Measurements from ENCODE around the gene PRIMPOL.

PRIMPOL gene

GRCh38 chr4:184669251-184669650 is 19.7 kb downstream of the PRIMPOL start:
- DNase-seq, result peak in 1 of 3 experiments; percentile 29

GRCh38 chr4:184671101-184671500 is 21.6 kb downstream of the PRIMPOL start:
- no peak for DNase-seq

GRCh38 chr4:184672741-184673140 is 23.2 kb downstream of the PRIMPOL start:
- DNase-seq, result no peak

GRCh38 chr4:184674011-184674410 is 24.5 kb downstream of the PRIMPOL start:
- no peak for DNase-seq

GRCh38 chr4:184675018-184675417 is 25.5 kb downstream of the PRIMPOL start:
- no peak for DNase-seq

GRCh38 chr4:184675821-184676492 is 26.4 kb downstream of the PRIMPOL start:
- no peak for DNase-seq

GRCh38 chr4:184680698-184681097 is 31.2 kb downstream of the PRIMPOL start:
- DNase-seq, result no peak

- no peak for DNase-seq
Measured at GRCh38 chr4:184681916-184682315, 32.4 kb downstream of the PRIMPOL start.

GRCh38 chr4:184684491-184685189 is 35.1 kb downstream of the PRIMPOL start:
- no peak for DNase-seq

- no peak for DNase-seq
Measured at GRCh38 chr4:184688005-184688404, 38.5 kb downstream of the PRIMPOL start.

- DNase-seq, result peak in 2 of 3 experiments; percentile 45 to 64
Measured at GRCh38 chr4:184688447-184688846, 38.9 kb downstream of the PRIMPOL start.

GRCh38 chr4:184689681-184690080 is 40.1 kb downstream of the PRIMPOL start:
- DNase-seq, result no peak

GRCh38 chr4:184693056-184693455 is 43.5 kb downstream of the PRIMPOL start:
- DNase-seq, result no peak

GRCh38 chr4:184694412-184694956 is 44.9 kb downstream of the PRIMPOL start:
- DNase-seq, result no peak

GRCh38 chr4:184695178-184695896 is 45.8 kb downstream of the PRIMPOL start:
- no peak for DNase-seq

- no peak for DNase-seq
Measured at GRCh38 chr4:184697956-184698355, 48.4 kb downstream of the PRIMPOL start.

- DNase-seq, result no peak
Measured at GRCh38 chr4:184699941-184700340, 50.4 kb downstream of the PRIMPOL start.

- no peak for DNase-seq
Measured at GRCh38 chr4:184702114-184702513, 52.6 kb downstream of the PRIMPOL start.

GRCh38 chr4:184705692-184706091 is 56.2 kb downstream of the PRIMPOL start:
- no peak for DNase-seq

- DNase-seq, result no peak
Measured at GRCh38 chr4:184706453-184706852, 56.9 kb downstream of the PRIMPOL start.

- no peak for DNase-seq
Measured at GRCh38 chr4:184712322-184712721, 62.8 kb downstream of the PRIMPOL start.

- no peak for DNase-seq
Measured at GRCh38 chr4:184713887-184714286, 64.3 kb downstream of the PRIMPOL start.

- no peak for DNase-seq
Measured at GRCh38 chr4:184715526-184715925, 66.0 kb downstream of the PRIMPOL start.

GRCh38 chr4:184719407-184719806 is 69.9 kb downstream of the PRIMPOL start:
- no peak for DNase-seq
